Stimulated activated CD8-positive, alpha-beta memory T cell treated with anti-CD3 and anti-CD28 coated beads, Interleukin-12 subunit alpha, Interleukin-12 subunit beta, amount 100 ng/mL, for 4 hours (primary cell): Measurements from ENCODE around the gene DIPK1A.

Source experiments
- DNase-seq: peaks from one replicate; pipeline ENCODE4 v3.0.0-alpha.2; 2020; ENCODE audit warnings: low read depth

Gene DIPK1A

DNA sequence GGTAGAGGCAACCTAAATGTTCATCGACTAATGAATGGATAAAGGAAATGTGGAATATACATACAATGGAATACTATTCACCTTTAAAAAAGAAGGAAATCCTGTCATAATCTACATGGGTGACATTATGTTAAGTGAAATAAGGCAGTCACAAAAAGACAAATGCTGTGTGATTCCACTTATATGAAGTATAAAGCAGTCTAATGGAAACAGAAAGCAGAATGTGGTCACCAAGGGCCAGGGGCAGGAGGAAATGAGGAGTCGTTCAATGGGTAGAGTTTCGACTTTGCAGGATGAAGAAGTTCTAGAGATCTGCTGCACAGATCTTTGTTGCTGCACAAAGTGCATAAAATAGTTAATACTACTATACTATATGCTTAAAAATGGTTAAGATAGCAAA lies 7.8 kb downstream of the DIPK1A start:
- DNase-seq: no peak

DNA sequence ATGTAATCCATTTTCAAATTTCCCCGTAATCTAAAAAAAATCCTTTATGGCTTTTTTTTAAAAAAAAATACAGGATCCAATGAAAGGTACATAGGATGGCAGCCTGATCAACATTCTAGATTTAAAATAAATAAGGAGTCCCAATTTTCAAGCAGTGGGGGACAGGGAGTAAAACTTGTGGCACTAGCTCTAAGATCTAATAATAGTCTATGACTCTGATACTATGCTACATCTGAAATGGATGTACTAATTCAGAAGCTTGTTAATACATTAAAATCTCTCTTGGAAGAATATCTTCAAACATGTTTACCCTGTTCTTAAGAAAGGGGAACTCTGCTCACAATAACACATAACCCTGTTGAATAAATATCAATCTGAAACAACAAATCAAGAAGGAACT lies 8.5 kb downstream of the DIPK1A start:
- no peak for DNase-seq

DNA sequence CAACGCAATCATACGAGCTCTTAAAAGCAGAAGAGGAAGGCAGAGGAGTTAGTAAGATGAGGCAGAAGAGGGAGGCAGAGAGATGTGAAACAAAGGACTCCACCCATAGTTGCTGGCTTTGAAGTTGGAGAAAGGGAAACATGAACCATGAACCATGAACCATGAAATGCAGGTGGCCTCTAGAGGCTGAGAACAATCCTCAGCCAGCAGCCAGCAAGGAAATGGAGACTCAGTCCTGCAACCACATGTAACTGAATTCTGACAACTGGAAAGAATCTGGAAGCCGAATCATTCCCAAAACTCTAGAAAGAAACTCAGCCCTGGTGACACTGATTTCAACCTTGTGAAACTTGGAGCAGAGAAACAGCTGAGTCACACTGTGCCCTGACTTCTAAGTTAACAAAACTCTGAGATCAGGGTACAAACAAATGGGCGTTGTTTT lies 10.1 kb downstream of the DIPK1A start:
- no peak for DNase-seq

DNA sequence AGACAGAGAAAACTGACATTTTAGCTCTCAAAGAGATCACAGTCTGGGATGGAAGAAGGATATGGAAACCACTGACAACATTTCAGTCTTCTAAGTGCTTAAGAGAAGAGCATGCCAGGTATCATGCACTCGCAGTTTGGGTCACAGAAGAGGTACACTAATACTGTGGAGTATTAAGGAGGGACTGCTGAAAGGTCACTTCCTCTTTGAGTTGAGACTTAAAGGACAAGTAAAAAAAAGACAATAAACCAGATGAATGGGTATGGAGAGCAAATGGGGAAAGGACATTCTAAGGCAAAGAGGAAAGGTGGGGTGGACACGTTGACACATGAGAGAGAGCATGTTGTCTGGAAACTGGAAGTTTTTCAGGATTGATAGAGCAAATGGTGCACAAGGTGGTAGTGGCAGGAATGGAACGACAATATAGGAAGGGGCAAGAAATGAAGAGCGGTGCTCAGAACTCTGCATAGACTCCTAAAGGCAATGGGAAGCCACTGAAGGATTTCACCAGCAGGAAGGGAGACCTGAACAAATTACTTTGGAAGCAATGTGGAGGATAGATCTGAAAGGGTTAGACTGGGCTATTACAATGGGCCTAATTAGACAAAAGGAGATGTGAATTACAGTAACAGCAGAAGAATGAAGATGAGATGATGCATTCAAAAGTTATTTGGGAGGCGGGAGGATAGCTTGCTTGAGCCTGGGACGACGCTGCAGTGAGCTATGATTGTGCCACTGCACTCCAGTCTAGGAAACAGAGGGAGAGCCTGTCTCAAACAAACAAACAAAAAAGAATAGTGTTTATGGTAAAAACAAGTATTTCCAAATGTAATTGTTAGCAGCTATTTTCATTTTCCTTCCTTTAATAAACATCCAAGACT lies 11.1 kb downstream of the DIPK1A start:
- no peak for DNase-seq

DNA sequence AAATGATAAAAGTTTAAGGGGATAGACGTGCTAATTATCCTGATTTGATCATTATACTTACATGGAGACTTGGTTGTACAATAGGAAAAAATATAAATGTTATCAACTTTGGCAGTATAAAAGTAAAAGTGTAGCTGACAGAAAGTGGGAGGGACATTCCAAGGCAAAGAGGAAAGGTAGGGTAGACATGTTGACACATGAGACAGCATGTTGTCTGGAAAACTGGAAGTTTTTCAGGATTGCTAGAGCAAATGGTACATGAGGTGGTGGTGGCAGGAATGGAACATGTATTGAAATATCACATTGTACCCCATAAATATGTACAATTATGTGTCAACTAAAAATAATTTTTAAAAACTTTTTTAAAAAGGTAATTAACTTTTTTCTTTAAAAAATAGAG lies 13.2 kb downstream of the DIPK1A start:
- DNase-seq: no peak

DNA sequence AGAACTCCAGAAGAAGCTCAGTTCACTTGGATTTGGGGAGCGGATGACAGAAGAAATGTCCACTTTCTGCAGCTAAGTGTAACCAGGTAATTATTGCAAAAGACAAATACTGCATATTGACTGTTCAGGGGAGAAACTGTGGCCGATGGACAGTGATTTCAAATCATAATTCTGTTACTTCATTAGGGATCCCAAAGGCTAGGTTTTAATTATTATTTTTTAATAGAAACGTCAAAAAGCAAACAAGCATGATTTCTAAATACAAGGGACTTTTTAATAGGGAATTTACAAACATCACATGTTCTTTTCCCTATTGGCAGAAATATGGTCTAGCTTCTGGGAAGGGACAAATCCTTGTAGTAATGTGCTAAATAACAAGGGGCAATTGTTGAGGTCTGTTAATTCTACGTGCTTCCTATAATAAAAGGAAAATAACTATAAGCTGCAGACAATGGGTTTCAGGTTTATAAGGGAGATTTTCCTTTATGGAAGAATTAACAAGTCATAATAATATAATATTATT lies 15.5 kb downstream of the DIPK1A start:
- no peak for DNase-seq

DNA sequence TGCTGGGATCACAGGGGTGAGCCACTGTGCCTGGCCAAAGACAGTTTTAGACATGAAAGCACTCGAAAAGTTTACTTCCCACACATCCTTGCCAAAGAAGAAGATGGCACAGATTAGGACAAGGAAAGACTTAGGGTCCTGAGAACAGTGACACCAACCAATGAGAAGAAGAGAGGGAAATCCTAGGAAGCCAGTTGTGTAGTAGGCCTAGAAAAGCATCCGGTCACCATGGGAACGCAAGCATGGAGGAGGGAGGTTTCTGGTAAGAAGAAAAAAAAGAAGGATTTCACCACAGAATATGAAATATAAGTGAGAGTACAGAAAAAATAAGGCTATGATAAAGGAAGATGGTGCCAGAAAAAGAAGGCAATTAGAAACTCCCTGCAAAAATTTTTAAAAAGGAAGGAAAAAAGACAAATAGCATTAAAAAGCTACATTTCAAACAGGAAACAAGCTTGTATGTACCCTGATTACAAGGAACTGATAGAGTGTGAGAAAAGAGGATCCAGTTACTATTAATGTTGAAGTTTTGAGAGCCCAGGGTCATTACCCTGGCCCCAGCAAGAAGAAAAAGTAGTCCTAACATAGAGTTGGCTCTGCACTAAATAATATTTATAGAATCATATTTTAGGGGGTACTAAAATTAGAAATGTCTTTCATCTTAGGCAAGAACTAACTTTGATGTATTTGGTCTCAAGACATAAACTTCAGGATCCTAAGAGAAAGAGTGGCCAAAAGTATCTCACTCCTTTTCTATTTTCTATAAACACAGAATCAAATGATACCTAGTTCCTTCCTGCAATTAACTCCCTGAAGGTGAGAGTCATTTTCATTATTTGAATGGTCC lies 16.1 kb downstream of the DIPK1A start:
- DNase-seq: no peak

DNA sequence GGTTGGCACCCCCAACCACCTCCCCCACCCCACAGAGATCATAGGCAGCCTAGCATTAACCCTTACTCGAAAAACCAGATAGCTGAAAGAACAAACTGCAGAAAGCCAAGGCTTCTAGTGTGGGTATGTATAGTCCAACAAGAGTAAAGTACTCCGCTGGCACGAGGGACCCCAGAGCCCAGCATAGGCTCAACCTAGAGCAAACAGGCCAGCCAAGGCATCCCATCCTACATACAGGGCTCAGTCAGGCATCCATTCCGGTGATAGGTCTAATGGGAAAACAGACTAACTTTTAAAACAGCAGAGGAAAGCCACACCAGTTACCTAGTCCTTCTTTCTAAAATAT lies 17.8 kb downstream of the DIPK1A start:
- DNase-seq: no peak

DNA sequence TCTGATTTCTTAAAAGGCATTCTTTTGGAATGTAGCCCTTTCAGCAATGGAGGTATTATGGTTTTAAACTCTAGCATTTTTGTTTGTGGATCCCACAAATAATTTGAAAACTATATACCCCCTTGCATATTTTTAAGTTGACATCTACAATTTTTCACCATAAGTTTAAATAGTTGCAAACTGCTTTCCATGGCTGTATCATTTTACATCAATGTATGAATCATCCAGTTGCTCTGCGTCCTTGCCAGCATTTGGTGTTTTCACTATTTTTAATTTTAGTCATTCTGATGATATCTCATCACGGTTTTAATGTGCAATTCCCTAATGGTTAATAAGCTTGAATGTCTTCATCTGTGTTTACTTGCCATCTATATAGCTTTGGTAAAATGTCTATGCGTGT lies 20.7 kb downstream of the DIPK1A start:
- DNase-seq: no peak

DNA sequence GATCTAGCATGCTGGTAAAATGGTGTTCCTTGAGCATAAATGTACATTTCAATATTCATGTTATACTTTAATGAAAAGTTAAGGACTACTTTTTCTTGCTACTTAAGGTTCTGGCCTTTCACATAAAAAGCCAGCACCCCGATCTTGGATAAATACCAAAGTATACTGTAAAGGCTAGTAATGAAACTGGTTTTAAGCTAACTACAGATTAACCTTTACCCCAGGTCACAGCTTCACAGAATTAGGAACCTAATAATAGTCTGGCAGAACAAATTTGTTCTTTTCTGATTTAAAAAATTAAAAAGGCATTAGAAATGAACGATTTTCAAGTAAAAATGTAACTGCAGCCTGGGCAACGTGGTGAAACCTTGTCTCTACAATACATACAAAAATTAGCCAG lies 23.5 kb downstream of the DIPK1A start:
- DNase-seq: no peak

DNA sequence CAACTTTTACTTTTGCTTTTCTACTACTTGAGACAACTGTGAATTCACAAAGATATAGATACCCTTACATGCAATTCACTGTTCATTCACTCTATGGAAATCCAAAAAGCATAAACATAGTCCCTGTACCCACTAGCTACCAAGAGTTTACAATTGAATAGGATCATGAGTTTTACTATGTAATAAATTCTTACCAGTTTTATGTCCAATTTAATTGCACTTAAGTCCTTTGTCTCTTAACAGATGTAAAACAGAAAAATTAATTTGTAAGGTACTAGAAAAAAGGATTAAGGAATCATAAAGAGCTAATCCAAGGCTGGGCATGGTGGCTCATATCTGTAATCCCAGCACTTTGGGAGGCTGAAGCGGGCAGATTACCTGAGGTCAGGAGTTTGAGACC lies 24.4 kb downstream of the DIPK1A start:
- no peak for DNase-seq

DNA sequence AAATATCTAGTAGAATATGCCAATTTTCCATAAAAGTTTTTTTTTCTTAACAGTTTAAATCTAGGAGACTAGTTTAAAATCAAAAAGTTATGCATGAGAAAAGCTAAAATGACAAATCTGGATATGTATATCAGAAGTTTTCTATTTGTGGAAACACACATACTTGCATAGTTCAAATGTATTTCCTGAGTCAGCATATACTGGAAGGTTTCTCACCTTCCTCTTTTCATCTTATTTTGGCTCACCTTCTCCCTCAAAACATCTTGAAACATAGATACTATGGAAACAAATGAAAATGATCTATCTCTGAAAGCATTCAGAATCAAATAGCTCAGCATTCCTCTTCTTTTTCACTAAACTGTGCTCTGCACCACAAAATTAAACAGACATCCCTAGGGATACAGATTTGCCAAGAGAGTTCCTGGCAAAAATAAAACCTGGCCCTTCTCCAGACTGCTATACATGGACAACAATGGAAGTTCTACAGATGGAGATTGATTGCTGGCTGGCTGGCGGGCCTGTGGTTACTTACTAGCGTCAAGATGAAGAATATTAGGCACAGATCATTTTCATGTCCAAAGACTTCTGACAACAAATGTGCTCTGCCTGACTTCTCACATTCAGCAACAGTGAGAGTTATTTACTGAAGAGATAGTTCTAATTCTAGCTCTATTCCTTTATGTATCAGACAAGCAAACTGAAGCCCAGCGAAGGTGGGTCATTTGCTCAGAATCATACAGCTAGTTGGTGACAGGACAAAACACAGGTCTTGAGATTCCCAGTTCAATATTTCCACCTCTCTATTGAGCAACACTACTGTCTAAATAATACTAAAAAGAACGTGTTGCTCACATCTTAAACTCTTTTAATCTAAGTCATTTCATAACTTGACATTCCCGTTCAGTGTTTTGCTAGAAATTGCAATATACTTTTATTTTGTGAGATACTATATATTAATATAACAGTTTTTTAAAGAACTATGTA lies 26.6 kb downstream of the DIPK1A start:
- no peak for DNase-seq

DNA sequence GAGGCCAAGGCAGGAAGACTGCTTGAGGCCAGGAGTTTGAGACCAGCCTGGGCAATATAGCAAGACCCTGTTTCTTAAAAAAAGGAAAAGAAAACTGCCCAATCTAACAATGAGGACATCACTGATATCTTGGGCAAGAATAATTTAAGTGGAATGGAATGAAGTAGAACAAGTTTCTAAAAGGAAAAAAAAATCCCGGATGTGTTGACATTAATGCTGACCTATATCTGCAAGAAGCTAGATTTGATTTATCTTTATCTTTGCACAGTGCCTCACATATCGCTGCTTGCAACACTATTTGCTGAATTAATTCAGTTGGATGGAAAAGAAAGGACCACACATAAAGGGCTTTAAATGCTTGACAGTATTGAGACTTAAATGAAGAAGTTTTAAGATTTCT lies 27.8 kb downstream of the DIPK1A start:
- DNase-seq: no peak

DNA sequence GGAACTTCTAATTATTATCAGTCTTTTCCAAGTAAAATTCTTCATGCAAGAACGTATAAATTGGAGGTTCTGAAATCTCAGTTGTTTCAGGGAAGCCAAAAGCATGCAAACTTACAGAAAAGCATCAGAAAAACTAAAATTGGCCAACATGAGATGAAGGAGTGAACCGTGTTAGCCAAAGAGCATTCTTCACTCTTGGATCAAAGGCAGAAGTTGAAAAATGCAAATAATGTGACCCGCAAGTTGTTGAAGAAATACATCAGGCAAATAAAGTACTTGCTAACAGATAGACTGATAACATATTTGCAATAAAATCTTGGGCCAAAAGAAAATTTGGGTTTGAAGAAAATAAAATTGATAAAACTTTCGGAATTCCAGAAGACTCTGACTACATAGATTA lies 29.6 kb downstream of the DIPK1A start:
- DNase-seq: no peak

DNA sequence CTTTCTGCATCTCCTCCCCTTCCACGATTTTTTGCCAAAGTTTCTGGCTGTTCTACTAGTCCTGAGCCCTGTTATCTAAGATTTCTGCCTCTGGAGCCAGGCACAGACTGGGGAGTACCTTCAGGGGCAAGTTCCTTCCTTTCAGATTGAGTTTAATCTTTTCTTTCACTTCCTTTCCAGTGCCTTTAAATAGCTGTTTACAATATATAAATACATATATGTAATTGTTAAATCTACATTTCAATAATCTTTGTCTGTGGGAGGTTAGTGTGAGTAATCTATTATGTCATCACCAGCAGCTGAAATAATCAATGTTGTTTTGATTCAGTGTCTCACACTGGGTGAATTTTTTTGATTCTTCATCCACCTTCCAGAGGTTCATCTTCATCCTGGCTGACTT lies 31.8 kb downstream of the DIPK1A start:
- DNase-seq: no peak

DNA sequence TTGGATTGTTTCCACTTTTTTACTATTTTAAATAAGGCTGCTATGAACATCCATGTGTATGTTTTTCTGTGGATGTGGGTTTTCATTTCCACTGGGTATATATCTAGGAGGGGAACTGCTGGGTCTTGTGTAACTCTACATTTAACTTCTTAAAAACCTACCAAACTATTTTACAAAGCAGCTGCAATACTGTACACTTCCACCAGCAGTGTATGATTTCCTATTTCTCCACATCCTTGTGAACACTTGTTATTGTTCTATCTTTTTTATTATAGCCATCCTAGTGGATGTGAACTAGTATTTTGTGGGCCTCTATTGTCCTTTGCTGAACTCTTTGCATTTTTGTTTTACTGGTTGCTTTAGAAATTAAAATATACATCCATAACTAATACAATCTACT lies 33.4 kb downstream of the DIPK1A start:
- DNase-seq: no peak

DNA sequence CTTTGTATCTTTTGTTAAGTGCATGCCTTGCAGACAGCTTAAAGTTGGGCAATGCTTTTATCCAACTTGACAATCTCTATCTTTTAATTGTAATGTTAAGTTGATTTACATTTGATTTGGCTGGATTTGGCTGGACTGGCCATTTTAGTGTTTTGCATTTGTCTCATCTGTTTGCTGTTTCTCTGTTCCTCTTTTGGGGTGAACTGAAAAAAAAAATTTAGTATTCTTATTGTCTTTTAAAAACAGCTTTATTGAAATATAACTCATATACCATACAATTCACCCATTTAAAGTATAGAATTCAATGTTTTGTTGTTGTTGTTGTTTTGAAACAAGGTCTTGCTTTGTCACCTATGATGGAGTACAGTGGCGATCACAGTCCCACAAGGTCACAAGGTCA lies 34.4 kb downstream of the DIPK1A start:
- DNase-seq: no peak

DNA sequence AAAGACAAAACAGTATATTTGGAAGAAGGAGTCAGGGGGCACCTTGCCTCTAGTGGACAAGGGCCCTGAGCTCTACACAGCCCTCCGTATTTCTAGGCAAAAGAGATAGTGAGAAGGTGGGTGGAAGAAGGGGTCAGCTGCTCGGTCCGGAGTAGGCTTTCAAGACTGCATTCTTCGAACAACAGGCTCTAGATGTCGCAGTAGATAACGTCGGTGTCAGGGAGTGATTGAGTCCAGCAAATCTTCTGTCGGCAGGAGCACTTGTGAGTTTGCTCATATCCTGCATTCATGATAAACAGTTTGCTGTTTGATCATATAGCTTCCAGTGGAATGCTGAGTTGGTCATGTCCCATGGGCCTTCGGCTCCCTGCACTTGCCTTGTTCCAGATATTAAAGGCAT lies 36.8 kb downstream of the DIPK1A start:
- DNase-seq: no peak

DNA sequence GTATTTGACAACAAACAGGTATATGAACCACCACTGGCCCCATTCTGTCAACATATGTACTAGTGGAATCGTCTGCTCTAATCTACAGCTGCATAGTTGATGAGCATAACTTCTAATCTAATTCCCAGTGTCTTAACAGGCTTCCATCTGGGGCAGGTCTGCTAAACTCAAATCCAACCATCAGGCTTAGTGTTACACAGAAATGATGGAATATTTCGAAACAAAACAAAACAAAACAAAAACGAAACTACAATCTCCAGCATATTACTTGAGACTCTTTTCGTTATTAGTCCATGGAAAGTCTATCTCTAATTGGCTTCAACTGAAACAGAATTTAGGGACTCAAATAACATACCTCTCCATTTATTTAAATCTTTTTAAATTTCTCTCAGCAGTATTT lies 37.6 kb downstream of the DIPK1A start:
- DNase-seq: no peak

DNA sequence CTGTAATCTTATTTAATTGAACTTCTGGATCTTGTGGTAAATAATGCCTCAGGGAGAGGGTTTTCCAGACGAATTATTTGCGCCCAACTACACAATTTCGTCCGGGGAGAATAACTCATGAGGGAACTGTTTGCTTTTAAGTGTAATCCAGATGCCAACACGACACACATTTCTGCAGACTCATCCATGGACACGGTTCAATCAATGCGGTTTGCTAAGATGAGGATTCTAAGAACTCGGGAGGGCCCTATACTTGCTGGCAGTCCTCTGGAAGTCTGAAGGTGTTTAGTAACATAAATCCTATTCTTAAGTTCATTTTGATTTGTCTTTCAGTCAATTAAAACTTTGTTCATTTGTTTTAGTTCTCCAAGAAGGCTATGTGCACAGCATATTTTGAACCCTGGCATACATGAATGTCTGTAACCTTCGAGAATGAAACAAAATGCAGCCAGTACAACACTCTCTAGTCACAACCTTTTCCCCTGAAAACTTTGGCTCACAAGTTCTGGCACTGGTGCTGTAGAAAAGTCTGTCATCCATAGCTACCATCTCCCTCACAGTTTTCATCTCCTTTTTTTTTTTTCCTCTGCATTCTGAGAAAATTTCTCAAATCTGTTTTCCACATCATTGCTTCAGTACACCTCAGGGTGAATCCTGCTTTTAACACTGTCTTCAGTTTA lies 38.8 kb downstream of the DIPK1A start:
- DNase-seq: no peak
